ENCODE data around the gene THSD4. TPM values are rescaled to one million over a fixed set of nuclear protein-coding genes. Genes with fewer than 3 reads are reported as not detected.
"Not testable (repeated sequence)": the region's sequence is repeated elsewhere in the genome, so short reads cannot be mapped to it uniquely, and the experiment has no call there.

Gene THSD4
- total RNA-seq, 1 donor from 2014 or later, result not detected

GRCh38 chr15:71171195-71171594 lies 55.9 kb downstream of the THSD4 start:
- H3K27ac Mint-ChIP-seq, result no peak overlapping the region
- no peaks in the 10 kb centered on the region for H3K4me1 Mint-ChIP-seq (ENCODE audit: low read depth)
- no peaks in the 10 kb centered on the region for H3K36me3 Mint-ChIP-seq (ENCODE audit: low read depth)
- H3K27me3 Mint-ChIP-seq (ENCODE audit: low read depth), result no peaks in the 10 kb centered on the region
- no peak overlapping the region for H3K4me3 Mint-ChIP-seq (ENCODE audit: low read depth)
- peaks cover 16% of the 10 kb centered on the region for H3K9me3 Mint-ChIP-seq
- no peak for DNase-seq (ENCODE audit: low spot score)
- intact Hi-C loops (cut with micrococcal nuclease), result no loop called here

DNA sequence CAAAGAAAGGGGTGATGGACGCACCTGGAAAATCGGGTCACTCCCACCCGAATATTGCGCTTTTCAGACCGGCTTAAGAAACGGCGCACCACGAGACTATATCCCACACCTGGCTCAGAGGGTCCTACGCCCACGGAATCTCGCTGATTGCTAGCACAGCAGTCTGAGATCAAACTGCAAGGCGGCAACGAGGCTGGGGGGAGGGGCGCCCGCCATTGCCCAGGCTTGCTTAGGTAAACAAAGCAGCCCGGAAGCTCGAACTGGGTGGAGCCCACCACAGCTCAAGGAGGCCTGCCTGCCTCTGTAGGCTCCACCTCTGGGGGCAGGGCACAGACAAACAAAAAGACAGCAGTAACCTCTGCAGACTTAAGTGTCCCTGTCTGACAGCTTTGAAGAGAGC lies 59.1 kb downstream of the THSD4 start:
- H3K36me3 Mint-ChIP-seq (ENCODE audit: low read depth); intact Hi-C loops (cut with micrococcal nuclease); H3K4me1 Mint-ChIP-seq (ENCODE audit: low read depth); H3K27me3 Mint-ChIP-seq (ENCODE audit: low read depth); H3K27ac Mint-ChIP-seq; DNase-seq (ENCODE audit: low spot score); H3K4me3 Mint-ChIP-seq (ENCODE audit: low read depth): not testable (repeated sequence)
- H3K9me3 Mint-ChIP-seq, result peaks cover 16% of the 10 kb centered on the region

- Mint-ChIP-seq H3K27ac (no peak overlapping the region), H3K9me3 (no peaks in the 10 kb centered on the region), H3K4me3 (ENCODE audit: low read depth) (no peak overlapping the region), H3K36me3 (ENCODE audit: low read depth) (no peaks in the 10 kb centered on the region), H3K27me3 (ENCODE audit: low read depth) (no peaks in the 10 kb centered on the region), H3K4me1 (ENCODE audit: low read depth) (no peaks in the 10 kb centered on the region)
- intact Hi-C loops (cut with micrococcal nuclease), result no loop called here
- no peak for DNase-seq (ENCODE audit: low spot score)
Measured at GRCh38 chr15:71180986-71181853, 65.9 kb downstream of the THSD4 start.

DNA sequence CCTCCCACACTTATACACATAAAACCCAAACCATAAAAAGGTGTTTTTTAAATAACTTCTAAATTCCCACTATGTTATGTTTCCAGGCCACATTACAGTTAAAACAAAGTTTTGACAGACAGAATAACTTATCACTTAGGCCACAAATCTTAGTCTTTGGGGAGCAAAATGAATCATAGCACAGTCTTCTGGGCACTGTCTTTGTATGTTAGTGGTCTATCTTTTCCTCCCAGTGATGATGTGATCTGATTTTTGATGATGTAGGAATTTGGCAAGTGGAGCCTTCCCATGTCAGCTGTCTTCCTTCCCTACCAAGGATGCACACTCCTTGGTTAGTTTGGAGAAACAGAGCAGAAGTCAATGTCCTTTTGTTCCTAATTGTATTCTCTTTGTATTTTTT lies 67.3 kb downstream of the THSD4 start:
- no peak for DNase-seq (ENCODE audit: low spot score)
- H3K27ac Mint-ChIP-seq, result no peak overlapping the region
- no peaks in the 10 kb centered on the region for H3K27me3 Mint-ChIP-seq (ENCODE audit: low read depth)
- intact Hi-C loops (cut with micrococcal nuclease), result no loop called here
- H3K9me3 Mint-ChIP-seq, result no peaks in the 10 kb centered on the region
- H3K4me3 Mint-ChIP-seq (ENCODE audit: low read depth), result no peak overlapping the region
- no peaks in the 10 kb centered on the region for H3K36me3 Mint-ChIP-seq (ENCODE audit: low read depth)
- H3K4me1 Mint-ChIP-seq (ENCODE audit: low read depth), result no peaks in the 10 kb centered on the region

- intact Hi-C loops (cut with micrococcal nuclease), result no loop called here
- no peaks in the 10 kb centered on the region for H3K9me3 Mint-ChIP-seq
Measured at GRCh38 chr15:71183063-71183462, 67.8 kb downstream of the THSD4 start.

DNA sequence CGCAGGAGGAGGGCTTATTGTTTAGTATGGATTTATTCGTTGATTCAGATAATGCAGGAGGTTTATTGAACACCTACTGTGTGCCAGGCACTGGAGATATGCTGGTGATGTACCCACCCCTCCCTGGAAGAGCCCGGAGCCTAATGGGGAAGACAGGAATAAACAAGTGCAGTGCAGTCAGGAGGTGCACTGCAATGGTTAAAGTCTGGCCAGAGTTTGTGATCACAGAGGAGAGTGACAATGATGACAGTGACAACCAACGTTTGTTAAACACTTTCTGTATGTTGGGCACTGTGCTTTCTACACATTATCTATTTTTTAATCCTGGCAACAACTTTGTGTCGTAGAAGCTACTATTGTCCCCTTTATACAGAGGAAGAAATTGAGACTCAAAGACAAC lies 70.4 kb downstream of the THSD4 start:
- intact Hi-C loops (cut with micrococcal nuclease), result no loop called here
- H3K4me3 Mint-ChIP-seq (ENCODE audit: low read depth), result no peak overlapping the region
- no peaks in the 10 kb centered on the region for H3K36me3 Mint-ChIP-seq (ENCODE audit: low read depth)
- no peaks in the 10 kb centered on the region for H3K27me3 Mint-ChIP-seq (ENCODE audit: low read depth)
- DNase-seq (ENCODE audit: low spot score), result no peak
- H3K9me3 Mint-ChIP-seq, result no peaks in the 10 kb centered on the region
- no peak overlapping the region for H3K27ac Mint-ChIP-seq
- no peaks in the 10 kb centered on the region for H3K4me1 Mint-ChIP-seq (ENCODE audit: low read depth)

More at GRCh38 chr15:71183063-71183462, 67.8 kb downstream of the THSD4 start:
- DNase-seq (ENCODE audit: low spot score), result no peak
- no peak overlapping the region for H3K27ac Mint-ChIP-seq
- no peaks in the 10 kb centered on the region for H3K4me1 Mint-ChIP-seq (ENCODE audit: low read depth)
- no peaks in the 10 kb centered on the region for H3K36me3 Mint-ChIP-seq (ENCODE audit: low read depth)
- no peaks in the 10 kb centered on the region for H3K27me3 Mint-ChIP-seq (ENCODE audit: low read depth)
- no peak overlapping the region for H3K4me3 Mint-ChIP-seq (ENCODE audit: low read depth)

DNA sequence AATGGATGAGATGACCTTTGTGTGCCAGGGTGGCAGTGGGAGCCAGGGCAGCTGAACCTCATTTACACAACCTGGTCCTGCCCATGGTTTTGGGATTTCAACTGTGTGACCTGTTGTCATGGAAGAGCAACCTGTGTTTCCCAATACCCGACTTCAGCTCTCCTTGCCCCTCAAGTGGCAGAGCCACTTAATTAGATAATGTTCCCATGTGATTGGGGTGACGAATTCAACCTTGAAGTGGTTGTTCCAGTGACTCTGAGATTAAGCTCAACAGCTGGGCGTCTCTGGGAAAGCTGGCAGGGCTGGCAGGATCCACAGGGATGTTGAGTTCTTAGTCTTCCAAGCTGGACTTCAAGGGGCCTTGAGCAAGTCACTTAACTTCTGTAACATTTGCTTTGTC lies 71.0 kb downstream of the THSD4 start:
- intact Hi-C loops (cut with micrococcal nuclease), result no loop called here
- no peak for DNase-seq (ENCODE audit: low spot score)
- no peaks in the 10 kb centered on the region for H3K4me1 Mint-ChIP-seq (ENCODE audit: low read depth)
- no peaks in the 10 kb centered on the region for H3K9me3 Mint-ChIP-seq
- H3K4me3 Mint-ChIP-seq (ENCODE audit: low read depth), result no peak overlapping the region
- H3K36me3 Mint-ChIP-seq (ENCODE audit: low read depth), result no peaks in the 10 kb centered on the region
- H3K27me3 Mint-ChIP-seq (ENCODE audit: low read depth), result no peaks in the 10 kb centered on the region
- no peak overlapping the region for H3K27ac Mint-ChIP-seq

DNA sequence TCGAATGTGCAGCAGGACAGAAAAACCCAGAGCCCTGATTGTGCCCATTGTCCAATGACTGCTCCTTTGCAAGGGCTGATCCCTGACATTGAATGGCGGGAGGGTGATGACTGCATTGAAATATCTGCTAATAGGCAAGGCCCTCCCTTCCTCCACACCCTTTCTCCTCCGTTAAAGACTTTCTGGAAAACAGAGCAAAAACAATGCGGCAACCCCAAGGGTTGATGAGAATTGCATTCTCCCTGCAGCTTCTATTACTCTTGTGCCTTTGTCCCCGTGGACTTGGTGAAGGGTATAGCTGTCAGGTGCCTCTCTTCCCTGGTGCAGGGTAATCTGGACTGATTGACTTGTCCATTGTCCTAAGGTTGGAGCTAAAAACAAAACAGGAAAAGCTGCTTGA lies 71.8 kb downstream of the THSD4 start:
- Mint-ChIP-seq H3K4me3 (ENCODE audit: low read depth) (no peak overlapping the region), H3K27me3 (ENCODE audit: low read depth) (no peaks in the 10 kb centered on the region), H3K9me3 (no peaks in the 10 kb centered on the region), H3K4me1 (ENCODE audit: low read depth) (no peaks in the 10 kb centered on the region), H3K36me3 (ENCODE audit: low read depth) (no peaks in the 10 kb centered on the region), H3K27ac (no peak overlapping the region)
- intact Hi-C loops (cut with micrococcal nuclease), result no loop called here
- DNase-seq (ENCODE audit: low spot score), result no peak

GRCh38 chr15:71187526-71187925 lies 72.3 kb downstream of the THSD4 start:
- intact Hi-C loops (cut with micrococcal nuclease), result no loop called here
- Mint-ChIP-seq H3K9me3 (no peaks in the 10 kb centered on the region), H3K27ac (no peak overlapping the region), H3K27me3 (ENCODE audit: low read depth) (no peaks in the 10 kb centered on the region), H3K36me3 (ENCODE audit: low read depth) (no peaks in the 10 kb centered on the region), H3K4me1 (ENCODE audit: low read depth) (no peaks in the 10 kb centered on the region), H3K4me3 (ENCODE audit: low read depth) (no peak overlapping the region)
- DNase-seq (ENCODE audit: low spot score), result no peak

DNA sequence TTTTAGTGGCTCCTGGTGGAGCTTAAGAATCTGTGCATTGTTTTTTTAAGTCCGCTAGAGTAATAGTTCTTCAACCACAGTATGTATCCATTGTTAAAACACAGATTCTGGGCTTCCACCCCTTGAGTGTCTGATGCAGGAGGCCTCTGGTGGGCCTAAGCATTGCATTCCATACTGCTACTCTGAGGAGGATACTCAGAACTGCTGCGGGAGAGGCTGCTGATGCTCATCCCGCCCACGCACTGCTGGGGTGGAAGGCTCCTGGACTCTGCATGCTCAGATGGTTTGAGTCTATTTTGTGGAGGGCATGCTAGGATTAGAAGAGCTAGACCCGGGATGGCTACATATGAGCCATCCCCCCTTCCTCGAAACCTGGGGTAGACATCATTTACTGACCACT lies 74.4 kb downstream of the THSD4 start:
- intact Hi-C loops (cut with micrococcal nuclease), result no loop called here

DNA sequence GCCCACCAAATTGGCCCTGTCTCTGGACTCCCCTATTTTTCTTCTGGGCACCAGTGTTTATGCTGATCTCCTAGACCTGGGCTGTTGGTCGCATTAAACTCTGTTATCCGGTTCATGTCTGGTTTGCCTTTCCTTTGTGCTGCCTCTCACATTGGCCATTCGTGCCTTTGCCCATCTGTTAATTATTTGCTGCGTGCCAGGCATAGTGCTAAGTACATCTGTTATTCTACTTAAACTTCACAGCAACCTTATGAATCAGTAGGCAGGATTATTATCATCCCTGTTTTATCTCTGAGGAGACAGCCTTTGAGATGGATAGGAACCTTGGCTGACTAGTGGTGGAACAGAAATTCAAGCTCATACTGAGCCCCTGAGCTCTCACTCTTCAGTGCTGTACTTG lies 76.0 kb downstream of the THSD4 start:
- no peaks in the 10 kb centered on the region for H3K9me3 Mint-ChIP-seq
- intact Hi-C loops (cut with micrococcal nuclease), result no loop called here
- H3K36me3 Mint-ChIP-seq (ENCODE audit: low read depth), result no peaks in the 10 kb centered on the region
- H3K4me1 Mint-ChIP-seq (ENCODE audit: low read depth), result no peaks in the 10 kb centered on the region
- H3K27me3 Mint-ChIP-seq (ENCODE audit: low read depth), result no peaks in the 10 kb centered on the region
- DNase-seq (ENCODE audit: low spot score), result no peak
- no peak overlapping the region for H3K27ac Mint-ChIP-seq
- no peak overlapping the region for H3K4me3 Mint-ChIP-seq (ENCODE audit: low read depth)

More for the DNA sequence above, 74.4 kb downstream of the THSD4 start:
- no peaks in the 10 kb centered on the region for H3K4me1 Mint-ChIP-seq (ENCODE audit: low read depth)
- no peak for DNase-seq (ENCODE audit: low spot score)
- H3K27ac Mint-ChIP-seq, result no peak overlapping the region
- no peaks in the 10 kb centered on the region for H3K27me3 Mint-ChIP-seq (ENCODE audit: low read depth)
- H3K4me3 Mint-ChIP-seq (ENCODE audit: low read depth), result no peak overlapping the region
- H3K9me3 Mint-ChIP-seq, result no peaks in the 10 kb centered on the region
- H3K36me3 Mint-ChIP-seq (ENCODE audit: low read depth), result no peaks in the 10 kb centered on the region

DNA sequence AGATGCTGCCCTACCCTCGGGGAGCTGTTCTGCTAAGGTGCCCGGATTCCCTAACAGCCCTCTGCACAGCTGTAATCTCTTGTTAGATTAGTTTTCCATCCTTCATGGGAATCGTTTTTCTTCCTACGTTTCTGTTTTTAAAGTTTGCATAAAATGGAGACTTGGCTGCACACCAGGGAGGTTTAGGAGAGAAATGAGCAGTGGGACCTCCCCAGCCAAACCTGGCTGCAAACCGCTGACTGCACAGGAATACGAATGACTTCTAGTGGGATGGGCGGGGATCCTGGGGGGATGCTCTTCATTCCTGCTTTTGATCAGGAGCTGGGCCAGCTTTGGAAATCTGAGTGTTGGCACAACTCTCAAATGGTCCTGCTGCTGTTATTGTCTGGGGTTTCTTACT lies 77.5 kb downstream of the THSD4 start:
- Mint-ChIP-seq H3K36me3 (ENCODE audit: low read depth) (no peaks in the 10 kb centered on the region), H3K4me1 (ENCODE audit: low read depth) (no peaks in the 10 kb centered on the region), H3K27ac (no peak overlapping the region), H3K4me3 (ENCODE audit: low read depth) (no peak overlapping the region), H3K9me3 (no peaks in the 10 kb centered on the region), H3K27me3 (ENCODE audit: low read depth) (no peaks in the 10 kb centered on the region)
- no peak for DNase-seq (ENCODE audit: low spot score)
- intact Hi-C loops (cut with micrococcal nuclease), result no loop called here

DNA sequence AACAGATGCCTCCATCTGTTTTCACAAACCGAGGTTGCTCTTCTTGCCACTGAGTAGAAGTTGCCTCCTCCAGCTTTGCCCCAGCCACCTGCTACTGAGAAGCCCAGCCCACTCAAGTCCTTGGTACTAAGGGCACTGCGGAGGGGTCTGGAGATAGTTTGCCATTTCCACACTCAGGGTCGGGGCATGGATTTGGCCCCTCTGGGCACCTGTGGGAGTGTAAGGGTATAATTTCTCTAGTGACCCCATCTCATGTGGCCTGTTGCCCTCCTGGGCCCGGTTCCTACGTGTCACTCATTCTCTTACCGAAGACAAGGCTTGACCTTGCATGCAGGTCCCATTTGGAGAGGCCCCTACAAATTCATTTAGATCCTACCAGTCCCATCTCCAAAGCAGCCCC lies 79.0 kb downstream of the THSD4 start:
- no peak overlapping the region for H3K4me3 Mint-ChIP-seq (ENCODE audit: low read depth)
- no peak for DNase-seq (ENCODE audit: low spot score)
- H3K9me3 Mint-ChIP-seq, result peaks cover 3% of the 10 kb centered on the region
- H3K36me3 Mint-ChIP-seq (ENCODE audit: low read depth), result no peaks in the 10 kb centered on the region
- intact Hi-C loops (cut with micrococcal nuclease), result no loop called here
- no peaks in the 10 kb centered on the region for H3K27me3 Mint-ChIP-seq (ENCODE audit: low read depth)
- H3K27ac Mint-ChIP-seq, result no peak overlapping the region
- H3K4me1 Mint-ChIP-seq (ENCODE audit: low read depth), result no peaks in the 10 kb centered on the region
